H9 (cell line): ENCODE results near the gene APBB2. TPM values are rescaled to one million over a fixed set of nuclear protein-coding genes. Genes with fewer than 3 reads are reported as not detected.
A peak's percentile ranks its signal among the peaks of the same experiment; 100 is the strongest.

ENCODE experiments used
- DNase-seq: peaks from one replicate; pipeline ENCODE4 v3.0.0-alpha.2; 2017
- H2AFZ ChIP-seq: one replicate; pipeline ENCODE4 v1.6.1; 2013; ENCODE audit warnings: mild to moderate bottlenecking, low read length, control low read depth, moderate library complexity
- H2AK5ac ChIP-seq: 2 replicates; pipeline ENCODE4 v1.6.1; 2013; ENCODE audit warnings: low read length, control low read depth, mixed read lengths; ENCODE audit not compliant: insufficient read length
- H2BK120ac ChIP-seq: one replicate; pipeline ENCODE4 v1.6.1; 2013; ENCODE audit warnings: low read depth, mild to moderate bottlenecking, low read length, control low read depth, inconsistent platforms; ENCODE audit not compliant: poor library complexity, severe bottlenecking
- H2BK12ac ChIP-seq: 2 replicates; pipeline ENCODE4 v1.6.1; 2013; ENCODE audit warnings: low read length, control low read depth, mixed read lengths, low read depth; ENCODE audit not compliant: insufficient read length
- H2BK15ac ChIP-seq: 2 replicates; pipeline ENCODE4 v1.6.1; 2013; ENCODE audit warnings: low read depth, low read length, control low read depth
- H2BK20ac ChIP-seq: one replicate; pipeline ENCODE4 v1.6.1; 2013; ENCODE audit warnings: low read depth, mild to moderate bottlenecking, low read length, control low read depth, inconsistent platforms; ENCODE audit not compliant: poor library complexity, severe bottlenecking
- H2BK5ac ChIP-seq: 2 replicates; pipeline ENCODE4 v1.6.1; 2013; ENCODE audit warnings: low read length, control low read depth, mixed read lengths; ENCODE audit not compliant: insufficient read length
- H3K14ac ChIP-seq: 2 replicates; pipeline ENCODE4 v1.6.1; 2013; ENCODE audit warnings: low read length, control low read depth; ENCODE audit not compliant: insufficient read depth
- H3K18ac ChIP-seq: 2 replicates; pipeline ENCODE4 v1.6.1; 2013; ENCODE audit warnings: low read depth, mild to moderate bottlenecking, mixed read lengths, low read length, control low read depth; ENCODE audit not compliant: insufficient read length
- H3K23ac ChIP-seq: 2 replicates; pipeline ENCODE4 v1.6.1; 2013; ENCODE audit warnings: low read length, control low read depth, mixed read lengths, low read depth; ENCODE audit not compliant: insufficient read length
- H3K23me2 ChIP-seq: 2 replicates; pipeline ENCODE4 v1.6.1; 2013; ENCODE audit warnings: low read depth, mild to moderate bottlenecking, mixed read lengths, low read length, control low read depth; ENCODE audit not compliant: insufficient read length, poor library complexity, severe bottlenecking
- H3K27ac ChIP-seq: 2 replicates; pipeline ENCODE4 v1.5.1; 2013; ENCODE audit warnings: low read length, control low read depth, mixed read lengths, low read depth; ENCODE audit not compliant: insufficient read length
- H3K27me3 ChIP-seq: 2 replicates; pipeline ENCODE4 v1.6.1; 2013; ENCODE audit warnings: low read length, control low read depth, inconsistent platforms; ENCODE audit not compliant: insufficient read depth
- H3K4ac ChIP-seq: 2 replicates; pipeline ENCODE4 v1.6.1; 2013; ENCODE audit warnings: low read depth, mild to moderate bottlenecking, control low read depth, inconsistent platforms, low read length, moderate library complexity
- H3K4me1 ChIP-seq: 2 replicates; pipeline ENCODE4 v1.6.1; 2013; ENCODE audit warnings: low read length, control low read depth, inconsistent platforms; ENCODE audit not compliant: insufficient read depth
- H3K4me2 ChIP-seq: 2 replicates; pipeline ENCODE4 v1.6.1; 2013; ENCODE audit warnings: low read length, control low read depth, mixed read lengths; ENCODE audit not compliant: insufficient read length, insufficient read depth
- H3K56ac ChIP-seq: 2 replicates; pipeline ENCODE4 v1.6.1; 2013; ENCODE audit warnings: low read depth, mild to moderate bottlenecking, mixed read lengths, low read length, control low read depth; ENCODE audit not compliant: insufficient read length
- H3K79me1 ChIP-seq: 2 replicates; pipeline ENCODE4 v1.6.1; 2013; ENCODE audit warnings: low read depth, mild to moderate bottlenecking, moderate library complexity, low read length, control low read depth, inconsistent platforms; ENCODE audit not compliant: insufficient read depth, poor library complexity, severe bottlenecking
- H3K79me2 ChIP-seq: 2 replicates; pipeline ENCODE4 v1.6.1; 2013; ENCODE audit warnings: low read length, control low read depth, inconsistent platforms; ENCODE audit not compliant: insufficient read depth
- H3K9ac ChIP-seq: 2 replicates; pipeline ENCODE4 v1.6.1; 2013; ENCODE audit warnings: low read length, control low read depth, mixed read lengths; ENCODE audit not compliant: insufficient read length; ENCODE audit errors: extremely low read depth
- H3K9me3 ChIP-seq: one replicate; pipeline ENCODE4 v1.6.1; 2013; ENCODE audit warnings: low read depth, low read length, inconsistent platforms; ENCODE audit not compliant: control insufficient read depth
- H3T11ph ChIP-seq: one replicate; pipeline ENCODE4 v1.6.1; 2013; ENCODE audit warnings: mild to moderate bottlenecking, low read length, control low read depth, inconsistent platforms
- H4K20me1 ChIP-seq: one replicate; pipeline ENCODE4 v1.6.1; 2013; ENCODE audit not compliant: control insufficient read depth, insufficient read length, insufficient read depth
- H4K5ac ChIP-seq: 2 replicates; pipeline ENCODE4 v1.6.1; 2013; ENCODE audit warnings: low read depth, mild to moderate bottlenecking, mixed read lengths, low read length, control low read depth; ENCODE audit not compliant: insufficient read length
- H4K8ac ChIP-seq: replicated peaks from 2 replicates; pipeline ENCODE4 v1.6.1; 2013; ENCODE audit warnings: low read length, control low read depth, mixed read lengths, low read depth; ENCODE audit not compliant: insufficient read length
- H4K91ac ChIP-seq: 2 replicates; pipeline ENCODE4 v1.6.1; 2013; ENCODE audit warnings: low read depth, mild to moderate bottlenecking, moderate library complexity, mixed read lengths, low read length, control low read depth; ENCODE audit not compliant: insufficient read length
- H3K27ac Mint-ChIP-seq, 3 experiments: 2 replicates in 2 of 3; 3 replicates in 1 of 3; pipeline ENCODE4 v1.8.0; 2020 to 2021; ENCODE audit warnings: mixed read lengths in 3 of 3, mild to moderate bottlenecking in 1 of 3, moderate library complexity in 1 of 3
- H3K27me3 Mint-ChIP-seq: 2 replicates; pipeline ENCODE4 v1.8.0; 2021; ENCODE audit warnings: low read depth, mild to moderate bottlenecking, moderate library complexity, mixed read lengths
- H3K36me3 Mint-ChIP-seq, 3 experiments: 2 replicates in 2 of 3; 3 replicates in 1 of 3; pipeline ENCODE4 v1.8.0; 2020 to 2021; ENCODE audit warnings: low read depth in 3 of 3, mixed read lengths in 3 of 3; ENCODE audit not compliant: insufficient read depth in 1 of 3
- H3K4me1 Mint-ChIP-seq, 2 experiments: 2 replicates each; pipeline ENCODE4 v1.8.0; 2020; ENCODE audit warnings: mixed read lengths in 2 of 2
- H3K4me3 Mint-ChIP-seq, 2 experiments: 2 replicates in 1 of 2; 3 replicates in 1 of 2; pipeline ENCODE4 v1.8.0; 2020 to 2021; ENCODE audit warnings: mild to moderate bottlenecking in 2 of 2, mixed read lengths in 2 of 2, moderate library complexity in 1 of 2
- H3K9me3 Mint-ChIP-seq, 2 experiments: 2 replicates in 1 of 2; 3 replicates in 1 of 2; pipeline ENCODE4 v1.8.0; 2020; ENCODE audit warnings: mild to moderate bottlenecking in 2 of 2, mixed read lengths in 2 of 2, moderate library complexity in 1 of 2
- WGBS: extraction: QIAGEN DNeasy Blood & Tissue Kit; methylation state at CpG from one replicate; pipeline ENCODE4 v1.1.7; 2013; ENCODE audit warnings: missing lambda C conversion rate, low lambda C conversion rate, mixed read lengths; ENCODE audit not compliant: insufficient read length; ENCODE audit errors: extremely low coverage; 5-methylcytosine and 5-hydroxymethylcytosine counted together
- total RNA-seq: library from RNA; stranded (reverse); gene quantifications from 2 replicates; pipeline ENCODE4 v1.2.1, GENCODE V29; 2021
- TF ChIP-seq, protein P1 (sequence below): fragments of 200-600 bp; sonication (generic); conservative IDR thresholded peaks from 3 replicates; pipeline ENCODE4 v1.8.0; 2021; ENCODE audit warnings: antibody characterized with exemption, mild to moderate bottlenecking

The APBB2 gene
- total RNA-seq, 1 experiment from 2014 or later: 39.6 TPM

DNA sequence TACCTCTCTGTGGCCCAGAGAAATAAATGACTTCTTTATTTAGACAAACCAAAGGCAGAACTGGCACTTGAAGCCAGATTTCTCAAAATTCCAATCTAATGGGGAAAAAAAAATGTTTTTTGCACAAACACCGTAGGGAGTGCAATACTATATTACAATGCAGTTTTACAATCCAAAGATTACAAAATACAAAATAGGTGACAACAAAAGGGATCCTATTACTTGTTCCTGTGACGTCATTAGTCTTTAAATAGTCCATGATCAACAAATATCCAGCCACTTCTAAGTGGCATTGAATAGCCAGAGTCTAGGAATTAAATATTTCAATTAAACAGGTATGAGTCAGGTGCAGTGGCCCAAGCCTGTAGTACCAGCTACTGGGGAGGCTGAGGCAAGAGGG is 3.0 kb upstream of the APBB2 start:
- no peaks in the 10 kb centered on the region; a peak in 1 of 5 replicates for H3K9me3 Mint-ChIP-seq
- no peak overlapping the region for H3K27ac ChIP-seq
- peaks cover 2% of the 10 kb centered on the region; the same call in 1 of the 2 replicates for H3K27me3 ChIP-seq
- H3K9ac ChIP-seq: no peak overlapping the region
- peak overlapping the region in 1 of 2 experiments; percentile 82; a peak in 1 of 5 replicates for H3K4me3 Mint-ChIP-seq
- H3K4ac ChIP-seq: no peak overlapping the region
- peaks cover 8% of the 10 kb centered on the region for H3K4me1 ChIP-seq
- H3K79me2 ChIP-seq: 0 out of 2 replicates have a peak, but pooled peaks cover 3% of the 10 kb centered on the region
- H3K27me3 Mint-ChIP-seq: peaks cover 12% of the 10 kb centered on the region
- no peaks in the 10 kb centered on the region for H3K9me3 ChIP-seq
- H3K79me1 ChIP-seq: no peaks in the 10 kb centered on the region
- no peak overlapping the region for H2BK20ac ChIP-seq
- no peak overlapping the region for H2AK5ac ChIP-seq
- TF ChIP-seq, protein P1, sequence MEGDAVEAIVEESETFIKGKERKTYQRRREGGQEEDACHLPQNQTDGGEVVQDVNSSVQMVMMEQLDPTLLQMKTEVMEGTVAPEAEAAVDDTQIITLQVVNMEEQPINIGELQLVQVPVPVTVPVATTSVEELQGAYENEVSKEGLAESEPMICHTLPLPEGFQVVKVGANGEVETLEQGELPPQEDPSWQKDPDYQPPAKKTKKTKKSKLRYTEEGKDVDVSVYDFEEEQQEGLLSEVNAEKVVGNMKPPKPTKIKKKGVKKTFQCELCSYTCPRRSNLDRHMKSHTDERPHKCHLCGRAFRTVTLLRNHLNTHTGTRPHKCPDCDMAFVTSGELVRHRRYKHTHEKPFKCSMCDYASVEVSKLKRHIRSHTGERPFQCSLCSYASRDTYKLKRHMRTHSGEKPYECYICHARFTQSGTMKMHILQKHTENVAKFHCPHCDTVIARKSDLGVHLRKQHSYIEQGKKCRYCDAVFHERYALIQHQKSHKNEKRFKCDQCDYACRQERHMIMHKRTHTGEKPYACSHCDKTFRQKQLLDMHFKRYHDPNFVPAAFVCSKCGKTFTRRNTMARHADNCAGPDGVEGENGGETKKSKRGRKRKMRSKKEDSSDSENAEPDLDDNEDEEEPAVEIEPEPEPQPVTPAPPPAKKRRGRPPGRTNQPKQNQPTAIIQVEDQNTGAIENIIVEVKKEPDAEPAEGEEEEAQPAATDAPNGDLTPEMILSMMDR: no peak
- no peak overlapping the region for H2BK5ac ChIP-seq
- WGBS: no CpG with 5 or more reads among the region's 2 CpGs
- H3K18ac ChIP-seq: no peak overlapping the region
- H2BK120ac ChIP-seq: no peak overlapping the region
- H3K23me2 ChIP-seq: peaks cover 14% of the 10 kb centered on the region
- H2BK12ac ChIP-seq: no peak overlapping the region
- no peak overlapping the region for H4K5ac ChIP-seq
- no peaks in the 10 kb centered on the region for H4K20me1 ChIP-seq
- H3K14ac ChIP-seq: no peak overlapping the region
- H3K4me2 ChIP-seq: peak overlapping the region; percentile 82
- peak overlapping the region; percentile 97 to 100 (median 98); a peak in 4 of 7 replicates for H3K27ac Mint-ChIP-seq
- H4K91ac ChIP-seq: no peak overlapping the region
- H3K4me1 Mint-ChIP-seq: peaks cover 46 to 49% of the 10 kb centered on the region in 2 experiments
- H3K56ac ChIP-seq: no peak overlapping the region
- H3K36me3 Mint-ChIP-seq: no peaks in the 10 kb centered on the region
- no peak overlapping the region for H2BK15ac ChIP-seq
- H4K8ac ChIP-seq: no peak overlapping the region
- no peak overlapping the region for H3T11ph ChIP-seq
- DNase-seq: no peak
- H2AFZ ChIP-seq: no peak overlapping the region
- H3K23ac ChIP-seq: no peak overlapping the region
